ENCODE results near the gene CSNK2A2. TPM values are rescaled to one million over a fixed set of nuclear protein-coding genes. Genes with fewer than 3 reads are reported as not detected.
A peak's percentile ranks its signal among the peaks of the same experiment; 100 is the strongest.

The CSNK2A2 gene
- total RNA-seq, 1 donor from 2014 or later: 25.6 TPM

DNA sequence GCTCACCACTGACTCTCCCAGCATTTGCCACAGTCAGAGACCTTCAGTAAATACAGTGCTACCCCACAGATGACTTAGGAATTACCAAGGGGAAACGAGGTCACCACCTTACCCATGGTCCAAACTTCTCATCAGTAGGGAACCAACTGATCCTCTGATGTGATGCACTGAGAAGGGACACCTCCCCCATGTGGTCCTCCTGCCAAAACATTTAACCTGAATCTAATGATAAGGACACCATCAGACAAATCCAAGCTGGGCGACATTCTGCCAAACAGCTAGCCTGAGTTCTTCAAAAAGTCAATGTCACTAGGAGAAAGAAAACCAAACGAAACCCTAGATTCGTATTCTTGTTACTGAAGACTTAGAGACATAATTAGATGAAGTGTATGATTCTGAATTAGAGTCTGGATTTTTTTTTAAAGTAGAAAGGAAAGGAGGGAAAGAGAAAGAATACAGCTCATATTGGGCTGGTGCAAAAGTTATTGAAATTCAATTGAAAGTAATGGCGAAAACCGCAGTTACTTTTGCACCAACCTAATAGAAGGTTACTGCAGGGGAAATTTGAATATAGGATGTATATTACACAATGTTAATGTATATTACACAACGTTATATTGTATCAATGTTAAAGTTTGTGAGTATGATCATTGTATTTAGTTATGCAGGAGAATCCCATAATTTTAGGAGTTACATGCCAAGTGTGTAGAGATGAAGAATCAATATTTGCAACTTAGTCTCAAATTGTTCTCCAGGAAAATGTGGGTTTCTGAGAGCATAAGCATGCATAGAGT lies 2.3 kb upstream of the CSNK2A2 start:
- no peak for ATAC-seq
- no peak for DNase-seq (ENCODE audit: low spot score)

DNA sequence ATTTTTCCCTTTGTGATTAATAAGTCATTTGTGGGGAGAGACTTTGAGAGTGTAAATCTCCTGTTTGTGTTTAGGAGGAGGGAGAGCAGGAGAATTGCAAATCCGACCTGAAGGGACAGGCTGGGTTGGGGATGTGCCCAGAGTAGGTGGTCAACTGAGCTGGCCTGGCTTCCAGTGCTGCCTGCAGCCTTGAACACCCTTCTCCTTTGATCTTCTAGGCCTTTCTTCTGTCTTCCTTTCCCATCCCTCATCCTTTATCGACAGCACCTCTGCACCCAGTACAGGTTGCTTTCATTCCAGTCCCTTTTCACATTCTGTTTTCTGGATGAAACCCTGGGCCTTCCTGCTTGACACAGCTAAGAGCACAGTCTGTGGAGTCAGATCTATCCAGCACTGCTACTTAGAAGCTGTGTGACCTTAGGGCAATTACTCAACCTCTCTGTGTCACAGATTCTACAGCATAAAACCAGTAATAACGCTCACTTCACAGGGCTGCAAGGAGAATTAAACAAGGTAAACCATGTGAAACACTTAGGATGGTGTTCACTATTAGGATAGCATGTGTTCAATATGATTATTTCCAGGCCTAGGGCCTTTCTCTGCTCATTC lies 1.0 kb upstream of the CSNK2A2 start:
- DNase-seq (ENCODE audit: low spot score) (no peak), ATAC-seq (no peak)

DNA sequence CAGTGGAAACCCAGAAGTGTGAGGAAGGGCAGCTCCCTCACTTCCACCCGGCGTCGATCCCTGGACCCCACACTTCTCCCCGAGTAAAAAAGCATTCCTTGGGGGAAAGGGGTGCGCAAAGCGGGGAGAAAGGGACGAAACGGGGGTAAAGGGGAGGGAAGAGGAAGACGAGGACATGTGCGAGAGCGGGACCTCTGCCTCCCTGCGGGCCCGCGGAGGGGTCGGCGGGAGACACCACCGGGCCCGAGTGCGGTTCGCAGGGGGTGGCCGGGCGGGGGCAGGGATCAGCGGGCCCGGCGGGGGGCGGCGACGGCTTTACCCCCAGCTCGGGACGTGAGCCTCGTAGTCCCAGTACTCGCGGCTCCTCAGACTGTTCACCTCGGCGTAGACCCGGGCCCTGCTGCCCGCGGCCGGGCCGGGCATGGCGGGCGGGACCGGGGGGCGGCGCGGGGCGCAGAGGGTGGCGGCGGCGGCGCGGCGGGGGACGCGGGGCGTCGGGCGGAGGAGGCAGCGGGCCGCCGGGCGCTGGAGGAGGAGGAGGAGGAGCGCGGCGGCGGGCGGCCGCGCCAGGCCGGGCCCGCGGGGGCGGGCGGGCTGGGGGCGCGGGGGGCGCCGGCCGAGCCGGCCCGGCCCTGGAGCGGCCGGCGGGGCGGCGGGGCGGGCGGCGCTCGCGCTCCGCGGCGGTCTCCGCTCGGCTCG lies 443 bp downstream of the CSNK2A2 start:
- no peak for DNase-seq (ENCODE audit: low spot score)
- ATAC-seq: peak; percentile 4

DNA sequence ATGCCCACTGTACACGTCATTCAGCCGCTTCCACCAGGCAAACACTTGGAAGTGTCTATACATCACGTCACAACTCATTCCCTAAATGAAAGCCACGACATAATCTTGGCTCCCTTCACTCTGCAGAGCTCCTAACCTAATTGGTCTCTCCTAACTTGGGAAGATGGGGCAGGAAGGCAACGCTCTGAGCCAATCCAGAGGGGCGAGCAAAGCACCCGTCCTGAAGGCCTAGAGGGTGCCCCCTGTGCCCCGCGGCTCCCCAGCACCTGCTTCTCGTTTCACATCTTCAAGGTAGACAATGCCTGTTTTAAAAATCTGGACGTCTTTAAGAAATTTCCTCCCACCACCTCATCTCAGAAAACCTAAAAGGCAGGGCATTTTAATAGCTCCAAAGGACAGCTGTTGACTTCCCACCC lies 1.0 kb downstream of the CSNK2A2 start:
- ATAC-seq (no peak), DNase-seq (ENCODE audit: low spot score) (no peak)

DNA sequence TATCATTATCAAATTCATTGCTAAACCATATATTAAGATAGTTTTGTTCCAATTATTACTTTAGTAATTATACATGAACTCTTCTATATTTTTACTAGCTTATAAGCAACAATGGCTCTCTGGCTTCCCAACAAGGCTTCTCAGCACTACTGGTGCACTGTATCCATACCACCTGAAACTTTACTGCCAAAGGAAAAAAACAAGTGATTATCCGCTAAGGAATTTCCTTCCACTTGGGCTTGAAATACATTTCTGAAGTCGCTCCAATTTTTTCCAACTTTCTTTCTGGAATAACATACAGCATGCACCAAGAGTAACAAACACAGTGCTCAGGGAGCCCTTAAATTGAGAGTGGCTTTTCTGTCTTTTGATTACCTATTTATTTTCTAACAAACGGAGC lies 2.1 kb downstream of the CSNK2A2 start:
- ATAC-seq: no peak
- DNase-seq (ENCODE audit: low spot score): no peak

DNA sequence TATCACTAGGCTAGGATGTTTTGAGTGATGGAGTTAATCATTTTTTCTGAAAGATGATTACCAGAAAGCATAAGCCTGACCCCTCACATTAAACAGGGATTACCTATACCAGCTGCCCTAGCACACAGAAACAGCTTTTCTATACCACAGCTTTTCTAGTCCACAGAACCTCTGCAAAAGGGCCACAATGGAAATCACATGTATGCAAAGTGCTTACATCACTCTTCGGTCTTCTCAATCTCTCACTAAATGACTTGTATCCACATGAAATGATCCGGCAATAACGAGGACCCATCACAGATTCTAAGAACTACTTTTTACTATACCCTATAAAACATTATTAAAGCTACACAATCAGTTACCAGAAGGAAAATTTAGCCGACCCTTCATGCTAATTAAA lies 2.6 kb downstream of the CSNK2A2 start:
- ATAC-seq (no peak), DNase-seq (ENCODE audit: low spot score) (no peak)

DNA sequence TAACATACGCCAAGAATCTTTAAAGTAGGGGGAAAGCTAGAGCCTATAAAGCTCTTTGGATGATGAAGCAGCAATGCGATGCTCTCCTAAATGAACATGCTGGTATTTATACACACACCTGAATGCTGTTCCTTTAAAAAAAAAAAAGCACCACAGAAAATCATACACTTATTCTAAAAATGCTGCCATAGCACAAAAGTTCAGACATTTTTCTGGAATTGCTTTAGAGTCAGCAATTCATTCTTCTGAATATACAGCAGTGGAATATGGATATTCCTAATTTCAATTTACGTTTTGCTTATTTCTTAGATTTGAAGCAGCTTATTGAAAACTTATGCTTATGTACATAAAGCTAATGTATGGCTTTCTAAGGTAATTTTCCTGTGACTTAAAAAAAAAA lies 3.1 kb downstream of the CSNK2A2 start:
- no peak for ATAC-seq
- no peak for DNase-seq (ENCODE audit: low spot score)

DNA sequence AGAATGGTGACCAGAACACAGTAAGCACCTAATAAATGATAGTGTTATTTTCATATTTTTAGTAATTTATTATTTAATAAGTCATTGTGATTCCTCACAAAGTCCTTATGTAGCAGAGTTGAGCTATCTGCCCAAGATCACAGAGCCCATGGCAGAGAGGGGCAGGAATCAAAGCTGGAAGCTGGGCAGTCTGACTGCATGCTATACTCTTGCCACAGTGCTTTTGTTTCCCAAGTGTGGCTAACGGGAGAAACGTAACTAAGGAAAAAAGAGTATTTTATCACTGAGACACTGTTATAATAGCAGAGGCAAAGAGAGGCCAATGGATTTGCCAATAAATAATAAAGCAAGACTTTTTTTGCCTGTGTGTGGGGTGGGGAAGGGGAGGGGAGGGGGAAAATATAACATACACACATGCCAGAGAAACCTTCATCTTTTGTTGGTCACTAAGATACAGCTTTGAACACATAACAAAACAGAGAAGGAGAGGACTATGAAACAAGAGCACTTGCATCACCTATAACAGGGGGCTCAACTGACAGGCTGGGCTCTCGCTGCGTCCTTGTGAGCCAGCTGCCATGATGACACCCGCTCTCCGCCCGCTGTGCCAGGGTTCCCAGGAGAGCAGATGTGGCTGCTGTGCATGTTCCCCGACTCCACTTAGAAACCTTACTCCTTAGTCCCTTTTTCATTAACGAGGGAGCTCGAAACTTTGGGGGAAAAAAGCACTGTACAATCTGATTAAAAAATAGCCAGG lies 10.1 kb downstream of the CSNK2A2 start:
- ATAC-seq (no peak), DNase-seq (ENCODE audit: low spot score) (no peak)

DNA sequence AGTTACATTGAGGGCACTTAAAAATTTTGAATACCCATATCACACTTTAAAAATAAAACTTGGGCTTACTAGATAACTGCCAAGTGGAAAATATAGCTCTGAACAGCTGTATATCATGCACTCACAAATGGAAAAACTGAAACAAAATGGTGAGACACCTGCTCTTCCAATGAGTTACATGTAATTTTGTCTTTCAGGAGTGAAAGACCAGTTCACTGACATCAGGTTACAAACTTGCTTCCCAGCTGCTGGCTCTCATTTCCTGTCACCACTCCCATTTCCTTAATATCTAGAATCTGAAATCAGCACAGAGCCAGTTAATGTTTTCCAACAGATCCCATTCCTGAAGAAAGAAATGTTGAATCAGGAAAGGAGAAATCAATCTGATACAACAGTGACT lies 10.8 kb downstream of the CSNK2A2 start:
- DNase-seq (ENCODE audit: low spot score) (no peak), ATAC-seq (no peak)

DNA sequence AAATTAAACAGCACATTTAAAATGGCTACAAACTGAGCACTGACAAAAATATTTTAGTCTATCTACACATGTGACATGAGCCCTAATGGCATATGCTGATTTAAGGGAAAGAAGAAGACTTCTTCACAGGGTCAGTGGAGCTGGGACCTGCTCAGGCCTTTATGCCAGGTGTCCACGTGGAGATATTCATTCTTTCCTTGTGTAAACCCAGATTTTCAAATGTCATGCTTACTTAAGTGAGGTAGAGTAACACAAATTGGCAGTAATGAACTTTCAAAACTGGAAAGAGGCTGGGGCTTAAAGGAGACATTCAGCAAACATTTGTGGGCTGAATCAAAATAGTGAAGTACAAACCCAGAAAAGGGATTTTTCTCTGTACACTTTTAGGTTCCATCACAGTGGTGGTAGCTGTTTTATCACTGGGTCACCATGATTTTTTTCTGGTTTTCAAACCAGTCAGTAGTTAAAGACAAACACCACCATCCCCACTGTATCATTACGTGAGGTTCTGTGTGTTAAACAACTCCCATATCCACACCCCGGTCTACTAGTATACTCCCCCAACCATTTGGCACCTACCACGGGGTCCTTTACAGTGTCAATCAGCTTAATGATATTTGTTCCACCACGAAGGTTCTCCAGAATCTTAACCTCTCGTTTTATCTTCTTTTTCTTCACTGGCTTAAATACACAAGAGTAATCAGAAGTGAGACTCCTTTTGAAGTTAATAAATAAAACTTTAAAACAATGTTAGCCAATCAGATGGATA lies 11.5 kb downstream of the CSNK2A2 start:
- DNase-seq (ENCODE audit: low spot score): no peak
- peak; percentile 63 for ATAC-seq

DNA sequence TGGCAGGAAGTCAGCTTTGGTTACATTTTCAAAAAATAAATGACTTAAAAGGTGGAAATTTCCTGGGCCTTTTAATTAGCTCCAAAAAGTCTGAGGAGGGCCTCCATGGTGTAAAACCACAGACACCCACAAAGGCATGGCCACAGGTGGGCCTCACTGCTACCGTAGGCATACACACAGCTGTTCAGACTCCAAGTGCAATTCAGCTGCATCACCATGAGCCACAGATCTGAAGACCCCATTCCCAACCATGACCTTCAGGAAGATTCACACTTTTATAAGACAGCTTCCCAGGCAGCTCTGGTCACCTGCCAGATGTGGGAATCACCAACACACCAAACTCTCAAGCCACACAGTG lies 20.6 kb downstream of the CSNK2A2 start:
- ATAC-seq (no peak), DNase-seq (ENCODE audit: low spot score) (no peak)

DNA sequence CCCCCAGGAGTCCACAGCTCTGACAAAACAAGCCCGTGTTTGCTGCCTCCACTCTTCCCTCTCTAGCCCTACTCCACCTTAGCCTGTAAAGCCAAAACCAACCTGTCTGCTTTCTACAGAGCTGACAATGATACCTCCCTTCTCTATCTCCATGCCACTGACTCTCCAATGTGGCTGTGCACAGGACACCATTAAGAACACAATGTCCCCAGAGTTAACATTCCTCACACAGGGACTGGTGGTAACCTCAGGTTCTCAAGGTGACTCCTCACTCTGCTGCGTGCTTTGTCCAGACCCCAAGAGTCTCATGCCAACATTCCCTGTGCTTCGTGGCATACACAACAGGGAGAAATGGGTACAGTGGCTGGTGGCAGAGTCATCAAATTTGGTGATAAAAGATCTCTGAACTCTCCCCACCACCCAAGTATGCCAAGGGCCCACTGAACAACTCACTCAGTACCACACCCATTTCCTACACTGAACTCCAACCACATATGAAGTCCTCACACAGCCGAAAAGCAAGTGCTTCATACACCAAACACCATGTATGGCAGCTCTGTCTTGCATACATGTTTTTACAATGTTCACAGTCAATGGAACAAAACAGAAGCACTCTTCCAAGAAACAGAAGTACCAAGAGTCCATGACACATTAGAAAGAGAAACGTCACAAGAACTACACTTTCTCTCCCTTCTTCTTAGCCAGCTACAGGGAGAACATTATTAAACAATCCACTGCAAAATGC lies 21.1 kb downstream of the CSNK2A2 start:
- DNase-seq (ENCODE audit: low spot score) (no peak), ATAC-seq (no peak)

DNA sequence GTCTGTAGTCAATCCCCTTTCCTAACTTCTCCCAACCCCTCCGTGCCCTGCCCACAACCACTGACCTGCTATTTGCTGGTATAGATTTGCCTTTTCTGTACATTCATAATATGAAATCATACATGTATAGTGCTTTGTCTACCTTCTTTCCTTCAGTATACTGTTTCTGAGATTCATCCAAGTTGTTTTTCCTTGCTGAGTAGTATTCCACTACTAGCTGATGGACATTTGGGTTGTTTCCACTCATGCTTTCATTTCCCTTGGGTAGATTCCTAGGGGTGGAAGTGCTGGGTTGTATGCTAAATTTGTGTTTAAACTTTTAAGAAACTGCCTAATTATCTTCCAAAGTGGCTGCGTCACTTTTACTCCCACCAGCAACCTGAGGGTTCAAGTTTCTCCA lies 27.7 kb downstream of the CSNK2A2 start:
- no peak for ATAC-seq

DNA sequence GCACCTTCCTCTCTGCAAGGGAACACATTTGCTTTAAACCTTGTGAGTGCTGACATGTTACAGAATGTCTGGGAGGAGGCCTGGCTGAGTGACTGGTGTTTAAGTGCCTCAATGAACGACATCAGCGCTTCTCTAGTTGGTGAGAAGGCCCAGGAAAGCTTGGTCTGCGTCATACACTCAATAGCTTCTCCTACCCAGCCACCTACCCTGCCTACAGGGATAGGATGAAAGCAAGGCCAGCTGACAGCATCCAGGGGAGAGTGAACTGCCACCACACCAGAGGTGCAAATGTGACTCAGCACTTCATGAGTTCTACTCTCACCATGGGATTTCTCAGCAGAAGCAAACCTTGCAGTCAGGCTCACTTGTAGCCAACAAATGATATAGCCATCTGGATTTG lies 37.1 kb downstream of the CSNK2A2 start:
- DNase-seq (ENCODE audit: low spot score) (no peak), ATAC-seq (no peak)

More for the DNA sequence above, 27.7 kb downstream of the CSNK2A2 start:
- DNase-seq (ENCODE audit: low spot score): no peak

DNA sequence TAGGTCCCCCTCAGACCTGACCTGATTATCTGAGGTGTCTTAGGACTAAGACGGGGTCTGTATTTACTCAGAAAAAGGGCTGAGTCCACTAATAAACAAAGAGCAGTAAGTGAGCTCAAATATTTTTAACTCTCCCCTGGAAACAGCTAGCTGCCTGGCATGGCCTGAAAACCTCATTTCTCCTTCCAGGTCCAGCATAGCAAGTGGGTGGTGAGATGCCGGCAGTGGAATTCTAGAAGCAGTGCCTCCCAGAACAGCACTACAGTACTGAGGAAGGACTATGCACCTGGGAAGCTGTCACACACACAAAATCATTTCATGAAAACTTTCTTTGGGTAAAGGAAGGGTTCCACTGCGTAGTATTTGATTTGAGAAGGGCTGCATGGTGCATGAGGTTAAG lies 39.2 kb downstream of the CSNK2A2 start:
- DNase-seq (ENCODE audit: low spot score) (no peak), ATAC-seq (no peak)

DNA sequence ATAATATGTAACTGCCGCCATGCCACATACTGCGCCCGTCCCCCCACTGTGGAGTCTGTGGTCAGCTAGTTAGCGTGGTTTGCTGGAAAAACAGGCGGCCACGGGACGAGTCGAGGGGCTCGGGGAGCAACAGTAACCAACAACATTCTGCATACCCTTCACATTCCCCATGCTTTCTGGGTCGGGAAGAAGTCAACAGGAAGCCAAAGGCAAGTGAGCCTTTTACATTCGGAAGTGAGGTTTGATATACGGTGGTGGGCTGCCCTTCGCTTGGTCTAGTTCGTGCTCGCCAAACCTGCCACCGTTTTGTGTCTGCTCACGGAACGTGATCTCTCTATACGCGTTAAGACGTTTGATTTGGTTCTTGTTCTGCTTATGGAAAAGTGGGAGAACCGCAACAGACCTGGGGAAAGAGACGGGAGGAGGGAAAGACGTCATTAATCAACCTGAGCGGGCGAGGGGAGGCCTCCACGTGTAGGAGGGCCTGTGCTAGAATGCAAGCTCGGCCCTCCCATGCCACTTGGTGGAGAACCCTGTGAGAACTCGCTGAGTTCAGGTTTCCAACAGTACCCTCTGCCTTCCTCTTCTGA lies 39.9 kb downstream of the CSNK2A2 start:
- ATAC-seq (no peak), DNase-seq (ENCODE audit: low spot score) (no peak)

DNA sequence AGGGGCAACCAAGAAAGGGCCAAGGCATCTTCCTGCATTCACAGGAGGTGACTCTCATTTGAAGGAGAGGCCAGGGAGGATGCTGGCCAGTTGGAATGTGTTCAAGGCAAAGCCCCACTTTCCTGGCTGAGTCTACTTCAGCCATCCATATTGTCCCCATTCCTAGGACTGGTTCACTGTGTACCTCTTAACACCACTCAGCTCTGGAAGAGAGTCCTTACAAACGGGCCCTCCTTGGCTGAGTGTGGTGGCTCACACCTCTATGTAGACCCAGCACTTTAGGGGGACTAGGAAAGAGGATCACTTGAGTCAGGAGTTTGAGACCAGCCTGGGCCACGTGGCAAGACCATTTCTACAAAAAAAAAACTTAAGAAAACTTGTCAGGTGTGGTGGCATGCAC lies 40.7 kb downstream of the CSNK2A2 start:
- DNase-seq (ENCODE audit: low spot score) (no peak), ATAC-seq (no peak)

DNA sequence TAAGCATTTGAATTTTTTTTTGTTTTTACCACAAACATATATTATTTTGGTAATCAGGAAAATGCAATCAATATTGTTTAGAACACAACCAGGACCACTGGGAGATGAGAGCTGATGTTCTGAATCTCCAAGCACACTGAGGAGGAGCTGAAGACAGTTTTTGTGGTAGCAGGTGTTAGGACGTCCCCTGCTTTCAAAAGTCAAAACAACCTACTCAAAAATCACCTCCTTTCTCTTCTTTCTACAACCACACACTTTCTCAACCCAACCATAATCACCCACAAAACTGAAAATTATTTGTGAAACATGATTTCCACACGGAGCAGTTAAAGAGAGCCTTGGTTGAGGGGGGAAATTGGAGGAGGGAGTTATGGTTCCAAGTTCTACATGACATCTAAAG lies 42.1 kb downstream of the CSNK2A2 start:
- ATAC-seq (no peak), DNase-seq (ENCODE audit: low spot score) (no peak)

DNA sequence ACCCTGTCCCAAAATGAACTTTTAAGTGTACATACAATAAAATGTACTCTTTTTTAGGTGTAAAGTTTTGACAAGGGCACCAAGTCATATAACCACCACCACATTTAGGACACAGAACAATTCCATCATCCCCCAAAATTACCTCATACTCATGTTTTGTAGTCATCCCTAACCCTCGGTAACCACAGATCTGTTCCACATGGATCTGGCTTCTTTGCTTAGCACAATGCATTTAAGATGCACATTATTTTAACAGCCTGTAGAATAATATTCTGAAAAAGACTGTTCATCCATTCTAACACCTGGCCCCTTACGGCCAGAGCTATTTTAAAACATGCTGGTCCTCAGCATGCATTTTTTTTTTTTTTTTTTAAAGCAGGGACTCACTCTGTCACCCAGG lies 43.6 kb downstream of the CSNK2A2 start:
- DNase-seq (ENCODE audit: low spot score): no peak
- ATAC-seq: no peak

Data from left lobe of liver (tissue), 2 donors.